Kidney tubule cell (primary cell): ENCODE measurements around the gene DSG2.

Source experiments
- DNase-seq: peaks from one replicate; pipeline ENCODE4 v3.0.0-alpha.2; 2018; ENCODE audit warnings: low spot score

Gene DSG2

DNA sequence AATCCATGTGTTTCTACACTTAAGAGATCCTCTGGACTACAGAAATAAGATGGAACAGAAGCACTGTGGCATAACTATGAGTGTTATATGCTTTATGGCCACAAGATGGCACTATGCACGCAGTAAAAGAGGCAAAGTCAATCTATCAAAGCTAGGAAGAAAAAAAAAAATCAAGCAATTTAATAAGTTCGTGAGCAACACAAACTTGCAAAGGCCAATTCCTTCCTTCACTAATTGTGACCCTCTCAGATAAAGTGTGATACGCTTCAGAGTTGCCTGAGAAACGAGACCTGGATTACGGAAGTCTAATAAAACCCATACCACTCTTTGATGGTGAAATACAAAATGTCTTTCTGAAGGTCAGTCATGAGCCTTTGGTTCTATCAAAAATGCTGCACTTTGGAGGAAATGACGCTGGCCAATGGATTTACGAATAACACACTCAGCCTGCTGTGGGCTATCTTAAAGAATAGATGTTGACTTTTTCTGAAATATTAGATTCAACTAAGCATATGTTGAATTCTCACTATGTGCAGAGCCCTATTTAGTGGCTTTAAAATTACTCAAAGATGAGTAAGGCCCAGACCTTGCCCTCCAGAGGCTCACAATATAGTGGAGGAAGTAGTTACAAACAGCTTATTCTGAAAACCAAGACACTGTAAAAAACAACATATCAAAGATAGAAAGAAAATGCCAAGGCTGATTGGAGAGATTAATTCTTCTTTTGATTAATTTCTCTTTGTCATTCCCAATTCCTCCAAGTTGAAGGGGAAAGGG lies 58.2 kb downstream of the DSG2 start:
- DNase-seq = peak; percentile 75

GRCh38 chr18:31557446-31557845 lies 59.5 kb downstream of the DSG2 start:
- DNase-seq = no peak

DNA sequence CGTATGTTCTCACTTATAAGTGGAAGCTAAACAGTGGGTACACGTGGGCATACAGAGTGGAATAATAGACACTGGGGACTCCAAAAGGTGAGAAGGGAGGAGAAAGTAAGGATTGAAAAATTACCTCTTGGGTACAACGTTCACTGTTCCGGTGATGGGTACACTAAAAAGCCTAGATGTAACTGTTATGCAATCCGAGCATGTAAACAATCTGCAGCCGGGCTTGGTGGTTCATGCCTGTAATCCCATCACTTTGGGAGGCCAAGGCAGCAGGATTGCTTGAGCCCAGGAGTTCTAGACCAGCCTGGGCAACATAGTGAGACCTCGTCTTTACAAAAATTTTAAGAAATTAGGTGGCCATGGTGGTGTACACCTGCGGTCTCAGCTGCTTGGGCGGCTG lies 60.6 kb downstream of the DSG2 start:
- DNase-seq = no peak

DNA sequence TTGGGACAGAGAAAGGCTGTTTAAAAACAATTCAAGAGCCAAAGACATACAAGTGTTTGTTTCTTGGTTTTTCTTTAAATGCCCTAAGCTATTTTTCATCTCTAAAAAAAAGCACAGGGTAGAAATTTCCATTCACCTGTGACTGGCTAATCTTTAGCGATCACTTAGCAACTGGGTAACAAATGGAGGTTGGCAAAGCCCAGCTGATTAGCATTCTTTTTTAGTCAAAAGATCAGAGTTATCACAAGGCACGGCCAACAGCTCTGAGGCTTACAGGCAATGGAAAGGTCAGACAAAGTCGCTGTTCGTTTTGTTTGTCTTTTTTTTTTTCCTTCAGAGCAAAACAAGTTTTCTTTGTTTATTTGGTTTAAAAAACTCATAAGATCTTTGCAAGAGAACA lies 64.7 kb downstream of the DSG2 start:
- DNase-seq = no peak

GRCh38 chr18:31563778-31564177 lies 65.8 kb downstream of the DSG2 start:
- DNase-seq = no peak

GRCh38 chr18:31565345-31565744 lies 67.4 kb downstream of the DSG2 start:
- DNase-seq = no peak

- no peak for DNase-seq
Measured at GRCh38 chr18:31565782-31566512, 68.0 kb downstream of the DSG2 start.

GRCh38 chr18:31566576-31567306 lies 68.8 kb downstream of the DSG2 start:
- no peak for DNase-seq

DNA sequence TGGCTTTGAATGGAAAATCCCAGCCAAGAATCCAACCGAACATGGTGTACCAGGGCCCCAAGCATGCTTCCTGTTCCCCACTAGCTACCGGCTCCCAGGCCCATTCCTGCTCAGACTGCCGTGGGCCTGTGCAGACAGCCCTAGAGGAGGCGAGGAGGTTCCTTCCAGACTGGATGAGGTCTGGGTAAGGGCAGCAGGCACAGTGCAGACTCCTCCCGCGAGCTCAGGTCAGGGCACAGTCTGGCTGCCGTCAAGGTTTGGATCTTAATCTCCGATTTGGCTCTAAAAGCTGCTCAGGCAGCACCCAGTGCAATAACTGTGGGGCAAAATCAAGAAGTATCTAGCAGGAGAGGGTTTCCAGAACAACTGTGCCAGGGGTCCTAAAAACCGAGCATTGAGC lies 74.4 kb downstream of the DSG2 start:
- no peak for DNase-seq

DNA sequence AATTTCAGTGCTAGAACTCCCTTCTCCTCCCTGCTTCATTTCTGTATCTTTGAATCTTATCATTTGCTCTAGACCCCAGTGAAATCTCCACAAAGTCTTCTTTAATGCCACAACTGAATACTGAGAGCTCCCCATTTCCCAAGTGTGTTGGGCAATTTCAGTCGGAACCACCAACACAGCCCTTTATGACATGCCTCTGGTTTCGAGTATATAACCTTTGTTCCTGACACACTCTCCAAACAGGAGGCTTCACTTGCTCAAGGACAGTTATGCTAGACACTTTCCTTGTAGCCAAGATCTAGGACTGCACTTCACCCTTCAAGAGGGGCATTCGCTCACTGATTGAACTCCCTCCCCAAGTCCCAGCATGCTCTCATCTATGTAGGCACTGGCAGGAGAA lies 75.1 kb downstream of the DSG2 start:
- no peak for DNase-seq

- no peak for DNase-seq
Measured at GRCh38 chr18:31574359-31574758, 76.4 kb downstream of the DSG2 start.

DNA sequence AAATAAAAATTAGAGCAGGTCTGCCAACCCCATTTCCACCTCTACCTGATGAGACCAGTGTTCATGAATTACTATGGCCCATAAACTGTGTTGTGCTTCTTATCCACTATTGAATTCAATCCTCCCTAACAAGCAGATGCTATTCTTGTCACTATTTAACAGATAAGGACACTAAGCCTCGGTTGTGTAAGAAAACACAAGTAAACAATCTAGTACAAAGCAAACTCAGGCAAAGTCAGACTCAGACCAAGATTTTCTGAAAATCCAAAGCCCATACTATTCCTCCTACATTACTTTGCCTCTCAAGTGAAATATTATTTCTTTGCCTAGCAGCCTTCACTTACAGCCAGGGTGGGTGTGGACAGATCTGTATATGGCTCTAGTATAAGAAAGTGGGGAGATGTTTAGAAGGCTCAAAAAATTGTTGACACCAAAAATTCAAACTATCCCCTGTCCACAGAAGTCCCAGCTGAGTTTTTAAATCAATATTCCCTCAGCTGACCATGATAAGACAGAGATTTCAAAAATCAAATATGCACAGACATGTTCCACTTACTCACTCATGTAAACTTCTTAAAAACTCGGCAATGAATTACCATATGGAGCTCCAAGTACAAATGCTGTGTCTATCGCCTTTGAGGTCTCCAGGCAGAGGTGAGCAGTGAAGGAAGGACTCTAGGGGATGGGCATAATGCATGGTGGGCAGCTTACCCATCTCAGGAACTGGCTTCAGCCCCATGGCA lies 77.7 kb downstream of the DSG2 start:
- DNase-seq = no peak

- no peak for DNase-seq
Measured at GRCh38 chr18:31576670-31577069, 78.7 kb downstream of the DSG2 start.

- no peak for DNase-seq
Measured at GRCh38 chr18:31577195-31577594, 79.2 kb downstream of the DSG2 start.

GRCh38 chr18:31578126-31578525 lies 80.1 kb downstream of the DSG2 start:
- no peak for DNase-seq

DNA sequence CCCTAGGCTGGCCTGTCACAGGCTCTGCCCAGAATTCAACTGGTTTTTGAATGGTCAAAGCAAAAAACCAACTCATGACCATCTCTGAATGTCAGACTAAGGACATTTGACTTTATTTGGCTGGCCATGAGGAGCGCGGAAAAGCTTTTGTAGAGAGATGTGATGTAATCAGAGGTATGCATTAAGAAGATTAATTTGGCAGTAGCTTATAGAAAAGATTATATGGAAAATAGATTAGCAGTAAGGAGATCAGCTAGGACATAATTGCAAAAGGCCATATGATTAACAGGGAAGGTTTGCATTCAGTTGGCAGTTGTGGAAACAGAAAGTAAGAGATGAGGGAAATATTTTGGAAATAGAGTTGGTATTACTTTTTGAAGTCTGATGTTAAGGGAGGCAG lies 81.4 kb downstream of the DSG2 start:
- DNase-seq = no peak

DNA sequence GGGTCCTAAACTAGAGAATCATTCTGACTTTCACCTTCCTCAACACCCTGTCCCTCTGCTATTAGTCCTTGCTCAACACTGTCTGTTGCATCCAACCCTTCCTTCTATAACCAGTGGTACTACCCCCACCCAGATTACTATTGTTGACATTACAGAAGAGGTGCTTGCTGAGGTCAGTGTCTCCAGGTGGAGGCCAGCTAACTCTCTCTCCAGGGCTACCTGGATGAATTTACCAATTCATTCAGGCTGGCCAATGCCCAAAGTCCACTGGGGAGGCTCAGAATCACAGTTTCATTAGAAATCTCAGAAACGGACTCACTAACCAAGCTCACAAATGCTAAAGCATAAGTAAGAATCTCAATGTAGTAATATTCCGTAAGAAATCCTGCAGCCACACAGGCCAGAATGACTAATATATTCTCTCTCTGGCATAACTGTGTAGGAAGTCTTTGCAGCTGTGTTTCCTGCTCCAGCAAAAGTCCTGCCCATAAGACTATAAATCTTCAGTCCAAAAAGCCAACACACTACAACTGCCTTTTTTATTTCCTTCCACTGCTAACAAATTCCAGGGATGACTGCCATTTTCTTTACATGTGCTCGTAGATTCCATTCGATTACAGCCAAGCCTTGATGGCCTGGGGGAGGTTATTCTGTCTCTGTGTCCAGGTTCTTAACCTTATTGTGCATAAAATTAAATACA lies 83.7 kb downstream of the DSG2 start:
- peak; percentile 56 for DNase-seq

DNA sequence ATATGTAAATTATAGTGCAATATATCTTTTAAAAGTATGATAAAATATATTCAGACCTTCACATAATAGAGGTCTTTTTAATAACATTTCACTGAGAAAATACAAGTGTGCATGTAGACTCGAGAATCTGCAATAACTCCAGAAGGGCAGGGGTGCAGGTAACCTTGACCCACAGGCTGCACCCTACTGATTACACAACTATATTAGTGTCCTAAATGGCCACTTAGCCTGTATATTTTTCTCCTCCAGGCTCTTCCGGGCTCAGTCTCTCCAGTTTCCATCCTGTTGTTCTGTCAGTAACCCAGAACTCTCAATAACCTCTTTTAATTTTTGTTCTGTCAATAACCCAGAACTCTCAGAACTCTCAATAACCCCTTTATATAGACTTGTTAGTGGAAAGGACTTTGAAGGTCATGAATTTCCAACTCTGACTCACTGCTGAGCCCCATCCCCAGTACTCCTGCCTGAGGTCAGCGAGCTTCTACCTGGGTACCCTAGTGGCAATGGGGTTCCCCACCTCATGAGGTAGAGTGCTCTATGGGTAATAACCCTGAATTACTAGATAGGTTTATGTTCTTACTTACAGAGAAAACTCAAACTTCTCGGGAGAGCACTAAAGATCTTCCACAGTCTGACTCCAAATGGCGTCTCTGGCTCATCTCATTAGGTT lies 85.3 kb downstream of the DSG2 start:
- DNase-seq = no peak

- DNase-seq = no peak
Measured at GRCh38 chr18:31585991-31586390, 88.0 kb downstream of the DSG2 start.

- DNase-seq = no peak
Measured at GRCh38 chr18:31586616-31587015, 88.6 kb downstream of the DSG2 start.

- DNase-seq = no peak
Measured at GRCh38 chr18:31587529-31587928, 89.6 kb downstream of the DSG2 start.
